Glutamatergic neuron (in vitro differentiated cells): ENCODE data around the gene MRTFA. TPM values are rescaled to one million over a fixed set of nuclear protein-coding genes. Genes with fewer than 3 reads are reported as not detected.

Experiments used
- DNase-seq: peaks from one replicate; pipeline ENCODE4 v3.0.0; 2022
- H3K27ac Mint-ChIP-seq: one replicate; pipeline ENCODE4 v1.8.0; 2020; ENCODE audit warnings: mild to moderate bottlenecking, mixed read lengths, inconsistent platforms; ENCODE audit not compliant: unreplicated experiment
- H3K27me3 Mint-ChIP-seq: one replicate; pipeline ENCODE4 v1.8.0; 2020; ENCODE audit warnings: mild to moderate bottlenecking, moderate library complexity, mixed read lengths, inconsistent platforms; ENCODE audit not compliant: unreplicated experiment
- H3K36me3 Mint-ChIP-seq: one replicate; pipeline ENCODE4 v1.8.0; 2020; ENCODE audit warnings: mild to moderate bottlenecking, mixed read lengths, inconsistent platforms; ENCODE audit not compliant: unreplicated experiment
- H3K4me1 Mint-ChIP-seq: one replicate; pipeline ENCODE4 v1.8.0; 2020; ENCODE audit warnings: mild to moderate bottlenecking, low read depth, mixed read lengths, inconsistent platforms; ENCODE audit not compliant: unreplicated experiment
- H3K4me3 Mint-ChIP-seq: one replicate; pipeline ENCODE4 v1.8.0; 2020; ENCODE audit warnings: mild to moderate bottlenecking, mixed read lengths, inconsistent platforms; ENCODE audit not compliant: unreplicated experiment
- H3K9me3 Mint-ChIP-seq: one replicate; pipeline ENCODE4 v1.8.0; 2020; ENCODE audit warnings: mild to moderate bottlenecking, moderate library complexity, mixed read lengths, inconsistent platforms; ENCODE audit not compliant: unreplicated experiment
- CTCF ChIP-seq: fragments of 200-600 bp; sonication (generic); IDR thresholded peaks from one replicate; pipeline ENCODE4 v1.5.0; 2021; ENCODE audit not compliant: partially characterized antibody, unreplicated experiment
- total RNA-seq: library from RNA; stranded (reverse); fragmentation: NEBNext Ultra II Directional; extraction: Animal tissue kit (Norgen Biotek cat#: 25700); gene quantifications from one replicate; pipeline ENCODE4 v1.2.1, GENCODE V29; 2021; ENCODE audit not compliant: unreplicated experiment

Gene MRTFA
- total RNA-seq, 1 donor from 2014 or later, result 91.7 TPM

- Mint-ChIP-seq H3K36me3 (no peaks in the 10 kb centered on the region), H3K27ac (no peak overlapping the region), H3K4me1 (peaks cover 5% of the 10 kb centered on the region), H3K4me3 (no peak overlapping the region), H3K27me3 (peaks cover 3% of the 10 kb centered on the region), H3K9me3 (no peaks in the 10 kb centered on the region)
- TF ChIP-seq CTCF, result no peak
- no peak for DNase-seq
Measured at GRCh38 chr22:40451210-40451609, 185.3 kb downstream of the MRTFA start.

GRCh38 chr22:40450616-40451015, 185.9 kb downstream of the MRTFA start:
- no peak overlapping the region for H3K4me3 Mint-ChIP-seq
- H3K4me1 Mint-ChIP-seq, result peaks cover 5% of the 10 kb centered on the region
- no peaks in the 10 kb centered on the region for H3K36me3 Mint-ChIP-seq
- peaks cover 3% of the 10 kb centered on the region for H3K27me3 Mint-ChIP-seq
- H3K27ac Mint-ChIP-seq, result no peak overlapping the region
- DNase-seq, result no peak
- no peaks in the 10 kb centered on the region for H3K9me3 Mint-ChIP-seq
- no peak for TF ChIP-seq CTCF

GRCh38 chr22:40449676-40450035, 186.9 kb downstream of the MRTFA start:
- DNase-seq, result no peak
- H3K27ac Mint-ChIP-seq, result no peak overlapping the region

GRCh38 chr22:40446203-40446602, 190.3 kb downstream of the MRTFA start:
- DNase-seq, result no peak
- Mint-ChIP-seq H3K4me1 (peaks cover 2% of the 10 kb centered on the region), H3K27me3 (peaks cover 2% of the 10 kb centered on the region), H3K36me3 (peaks cover 8% of the 10 kb centered on the region), H3K9me3 (peaks cover 5% of the 10 kb centered on the region), H3K27ac (no peak overlapping the region), H3K4me3 (no peak overlapping the region)
- no peak for TF ChIP-seq CTCF

More at GRCh38 chr22:40449676-40450035, 186.9 kb downstream of the MRTFA start:
- TF ChIP-seq CTCF, result no peak
- H3K9me3 Mint-ChIP-seq, result peaks cover 2% of the 10 kb centered on the region
- no peaks in the 10 kb centered on the region for H3K36me3 Mint-ChIP-seq
- H3K4me3 Mint-ChIP-seq, result no peak overlapping the region
- peaks cover 5% of the 10 kb centered on the region for H3K4me1 Mint-ChIP-seq
- peaks cover 3% of the 10 kb centered on the region for H3K27me3 Mint-ChIP-seq

GRCh38 chr22:40444178-40444831, 192.2 kb downstream of the MRTFA start:
- peaks cover 8% of the 10 kb centered on the region for H3K9me3 Mint-ChIP-seq
- peaks cover 4% of the 10 kb centered on the region for H3K4me1 Mint-ChIP-seq
- DNase-seq, result no peak
- H3K27me3 Mint-ChIP-seq, result peaks cover 2% of the 10 kb centered on the region
- H3K27ac Mint-ChIP-seq, result no peak overlapping the region
- no peak overlapping the region for H3K4me3 Mint-ChIP-seq
- H3K36me3 Mint-ChIP-seq, result peaks cover 8% of the 10 kb centered on the region
- no peak for TF ChIP-seq CTCF
